T1000 (cell line): ENCODE data around the gene CLDN2.

Experiments
- DNase-seq: peaks from one replicate; lab custom pipeline; 2025; ENCODE audit warnings: mixed read lengths; lab: John Stamatoyannopoulos, UW

Gene CLDN2

DNA sequence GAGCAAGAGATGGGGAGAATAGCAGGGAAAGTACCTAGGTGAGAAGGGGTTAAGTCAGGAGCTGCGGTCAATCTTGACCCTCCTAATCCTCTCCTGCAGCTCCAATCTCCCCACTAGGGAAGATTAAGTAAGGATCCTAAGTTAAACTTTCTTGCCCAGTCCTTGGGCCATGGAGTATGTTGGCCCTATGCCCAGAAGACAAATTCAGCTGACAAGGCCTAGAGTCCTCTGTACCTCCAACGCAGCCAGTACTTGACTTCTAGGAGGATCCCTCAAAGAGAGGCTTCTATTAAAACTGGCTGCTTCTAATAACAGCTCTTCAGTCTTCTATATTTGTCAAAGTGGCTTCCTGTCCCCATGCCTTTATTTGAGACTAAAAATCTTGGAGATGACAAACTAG is 1.4 kb downstream of the CLDN2 start:
- no peak for DNase-seq

DNA sequence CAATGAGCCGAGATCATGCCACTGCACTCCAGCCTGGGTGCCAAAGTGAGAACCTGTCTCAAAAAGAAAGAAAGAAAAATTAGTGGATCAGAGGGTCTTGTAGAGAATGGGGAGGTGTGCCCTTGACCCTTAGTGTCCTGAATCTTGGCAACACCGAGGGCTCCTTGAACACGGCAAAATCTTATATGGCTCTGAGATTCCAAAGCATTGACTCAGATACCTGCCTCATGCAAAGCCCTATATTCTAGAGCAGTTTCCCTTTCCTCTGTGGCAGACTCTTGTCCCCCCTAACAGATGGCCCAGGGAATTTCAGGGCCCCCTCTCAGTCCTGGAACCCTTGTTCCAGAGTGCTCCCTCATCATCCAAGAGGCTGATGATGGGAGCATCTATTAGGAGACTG is 6.8 kb downstream of the CLDN2 start:
- no peak for DNase-seq

DNA sequence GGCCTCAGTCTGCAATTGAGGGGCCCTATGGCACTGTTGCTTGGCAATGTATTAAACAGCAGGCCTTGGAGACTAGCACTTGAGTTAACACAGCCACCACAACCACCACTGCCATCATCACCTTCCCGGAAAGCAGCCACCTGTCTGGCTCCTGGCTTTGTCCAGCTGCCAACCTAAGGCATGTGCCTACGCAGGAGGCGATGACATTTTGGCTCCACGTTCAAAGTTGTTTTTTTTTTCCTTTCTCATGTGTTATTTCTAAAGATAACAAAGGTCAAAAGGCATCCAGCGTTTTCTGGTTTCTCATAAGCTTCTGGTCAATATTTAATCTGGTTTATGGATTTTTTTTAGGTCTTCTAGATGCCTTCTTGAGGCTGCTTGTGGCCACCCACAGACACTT is 7.5 kb downstream of the CLDN2 start:
- no peak for DNase-seq

DNA sequence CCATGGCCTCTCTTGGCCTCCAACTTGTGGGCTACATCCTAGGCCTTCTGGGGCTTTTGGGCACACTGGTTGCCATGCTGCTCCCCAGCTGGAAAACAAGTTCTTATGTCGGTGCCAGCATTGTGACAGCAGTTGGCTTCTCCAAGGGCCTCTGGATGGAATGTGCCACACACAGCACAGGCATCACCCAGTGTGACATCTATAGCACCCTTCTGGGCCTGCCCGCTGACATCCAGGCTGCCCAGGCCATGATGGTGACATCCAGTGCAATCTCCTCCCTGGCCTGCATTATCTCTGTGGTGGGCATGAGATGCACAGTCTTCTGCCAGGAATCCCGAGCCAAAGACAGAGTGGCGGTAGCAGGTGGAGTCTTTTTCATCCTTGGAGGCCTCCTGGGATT is 8.0 kb downstream of the CLDN2 start:
- no peak for DNase-seq

DNA sequence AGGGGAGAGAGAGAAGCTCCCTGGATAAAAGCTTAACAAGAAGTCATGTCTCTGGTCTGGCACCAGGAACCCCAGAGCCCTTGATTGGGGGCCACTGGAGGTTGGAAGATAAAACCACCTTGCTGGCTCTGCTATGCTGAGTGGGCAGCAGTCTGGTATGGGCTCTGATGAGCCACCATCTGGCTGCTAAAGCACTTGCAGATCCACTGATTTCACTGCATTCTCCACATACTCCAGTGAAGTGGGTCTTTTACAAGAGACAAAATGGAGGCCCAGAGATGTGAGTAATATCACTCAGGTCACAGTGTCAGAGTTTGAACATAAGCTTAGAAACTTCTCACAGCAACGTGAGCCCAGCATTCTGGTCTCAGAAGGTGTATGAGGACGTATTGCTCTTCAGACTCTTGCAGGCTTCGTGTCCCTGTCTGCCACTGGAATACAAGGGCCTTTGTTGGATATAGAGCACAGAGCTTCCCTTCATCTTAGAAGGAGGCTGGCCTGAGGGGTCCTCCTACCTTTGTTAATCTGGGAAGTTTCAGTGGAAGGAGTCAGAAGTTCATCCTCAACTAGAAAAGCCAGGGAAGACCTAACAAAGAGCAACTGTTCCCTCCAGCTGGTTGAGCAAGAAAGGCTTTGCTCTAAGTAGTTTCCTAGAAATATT is 11.8 kb downstream of the CLDN2 start:
- no peak for DNase-seq

DNA sequence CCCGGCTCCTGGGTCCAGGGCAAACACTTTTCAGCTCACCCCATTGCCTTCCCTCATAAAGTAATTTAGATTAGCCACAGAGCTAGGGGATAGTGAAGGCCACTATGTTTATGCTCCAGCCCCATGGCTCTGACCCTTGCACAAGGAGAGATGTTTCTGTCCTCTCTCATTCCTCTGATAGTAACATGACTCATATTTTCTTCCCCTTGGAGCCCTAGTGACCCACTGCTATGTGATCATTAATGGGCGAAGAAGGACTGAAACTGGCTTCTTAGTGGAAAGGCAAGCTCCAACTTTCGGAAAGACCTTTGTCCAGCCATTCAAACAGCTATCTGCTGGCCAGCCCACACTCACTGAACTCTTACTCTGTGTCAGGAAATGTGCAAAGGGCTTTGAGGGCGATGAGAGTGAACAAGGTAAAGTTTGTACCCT is 12.3 kb downstream of the CLDN2 start:
- no peak for DNase-seq

DNA sequence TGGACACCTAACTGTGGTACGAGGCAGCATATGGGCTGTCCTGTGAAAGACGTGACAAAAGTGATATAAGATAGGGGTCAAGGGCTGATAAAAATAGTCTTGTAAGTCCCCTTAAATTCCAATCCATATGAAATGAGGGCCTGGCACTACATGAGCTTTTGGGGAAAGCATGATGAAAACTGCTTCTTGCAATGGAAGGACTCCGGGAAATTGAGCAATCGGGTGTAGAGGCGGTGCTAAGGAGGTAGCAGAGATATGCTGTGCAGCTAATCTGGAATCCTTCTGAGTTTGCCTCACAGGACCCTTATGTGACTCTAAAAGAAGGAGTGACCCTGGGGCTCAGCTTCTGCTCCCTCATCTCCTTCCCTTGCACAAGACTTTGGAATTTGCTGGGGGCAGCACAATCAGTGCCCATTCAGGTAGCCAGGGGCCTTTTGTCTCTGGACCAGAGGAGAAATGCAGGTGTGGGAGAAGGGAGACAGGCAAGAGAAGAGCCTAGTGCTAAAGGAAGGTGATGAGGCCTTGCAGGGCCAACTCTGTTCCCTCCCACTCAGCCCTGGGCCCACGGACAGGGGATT is 12.8 kb downstream of the CLDN2 start:
- no peak for DNase-seq

DNA sequence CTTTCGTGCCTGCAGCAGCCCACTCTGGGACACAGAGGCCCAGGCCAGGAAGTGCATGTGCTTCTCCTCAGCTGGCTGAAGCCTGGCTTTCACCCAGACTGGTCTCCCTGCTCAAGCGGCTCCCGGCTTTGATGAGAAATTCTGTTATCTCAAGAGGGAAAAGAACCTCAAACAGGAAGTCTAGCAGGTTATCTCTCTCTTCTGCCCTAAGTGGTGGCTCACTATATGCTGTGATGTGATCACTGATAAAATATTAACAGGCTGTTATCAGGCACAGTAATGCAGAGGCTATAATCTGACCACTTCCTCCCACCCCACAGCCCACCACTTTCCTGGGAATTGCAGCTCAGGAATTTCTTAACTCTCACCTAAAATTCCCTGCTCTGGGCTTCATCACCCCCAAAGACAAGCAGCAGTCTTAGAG is 13.3 kb downstream of the CLDN2 start:
- DNase-seq = no peak

DNA sequence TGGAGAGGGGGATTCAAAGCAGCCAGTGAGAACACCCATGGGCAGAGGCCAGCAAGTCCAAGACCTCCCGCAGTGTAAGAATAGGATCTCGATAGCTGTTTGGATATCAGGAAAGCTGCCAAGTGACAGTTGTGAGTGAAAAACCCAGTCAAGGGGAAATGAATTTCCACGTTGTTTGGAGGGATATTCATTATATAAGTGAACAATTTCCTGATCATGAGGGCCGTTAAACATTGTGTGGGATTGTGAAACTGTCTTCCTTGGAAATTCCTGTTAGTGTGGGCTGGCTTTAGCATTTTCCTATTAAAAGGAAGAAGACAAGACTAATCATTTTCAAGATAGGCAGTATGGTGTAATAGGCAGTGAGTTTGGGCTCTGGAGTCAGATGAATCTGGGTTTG is 15.0 kb downstream of the CLDN2 start:
- DNase-seq = no peak

DNA sequence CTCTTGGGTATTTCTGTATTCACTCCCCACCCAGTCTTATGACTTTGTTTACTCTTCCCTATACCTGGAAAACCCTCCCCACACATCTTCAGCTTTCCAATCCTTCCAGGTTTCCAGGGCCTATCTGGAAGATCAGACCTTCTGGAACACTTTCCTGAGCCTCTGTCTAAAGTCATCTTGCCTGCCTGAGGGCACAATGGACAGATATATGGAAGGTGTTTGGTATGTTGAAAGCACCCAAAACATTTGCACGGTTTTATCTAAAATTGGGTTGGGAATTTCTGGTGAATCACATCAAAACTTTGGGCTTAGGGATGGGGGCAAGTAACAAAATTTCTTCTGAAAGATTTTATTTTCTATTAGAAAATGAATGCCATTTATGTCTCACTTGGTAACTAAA is 16.0 kb downstream of the CLDN2 start:
- no peak for DNase-seq

DNA sequence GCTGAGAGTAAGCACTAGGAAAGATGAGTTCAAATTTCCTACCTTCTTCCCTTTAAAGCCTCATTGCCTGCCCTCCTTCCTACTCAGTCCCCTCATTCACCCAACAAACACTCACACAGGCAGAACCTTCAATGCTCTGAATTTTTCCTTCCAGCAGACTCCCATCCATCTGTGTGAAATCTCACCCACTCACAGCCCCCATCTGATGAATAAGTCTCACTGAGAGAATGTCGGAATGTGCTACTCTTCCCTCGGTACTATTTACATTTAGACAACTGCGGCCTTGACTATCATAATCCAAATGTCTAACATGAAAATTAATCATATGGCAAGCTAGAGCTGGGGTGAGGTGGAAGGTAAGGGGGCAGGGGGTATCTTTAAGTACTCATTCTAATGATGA is 19.4 kb downstream of the CLDN2 start:
- DNase-seq = no peak

DNA sequence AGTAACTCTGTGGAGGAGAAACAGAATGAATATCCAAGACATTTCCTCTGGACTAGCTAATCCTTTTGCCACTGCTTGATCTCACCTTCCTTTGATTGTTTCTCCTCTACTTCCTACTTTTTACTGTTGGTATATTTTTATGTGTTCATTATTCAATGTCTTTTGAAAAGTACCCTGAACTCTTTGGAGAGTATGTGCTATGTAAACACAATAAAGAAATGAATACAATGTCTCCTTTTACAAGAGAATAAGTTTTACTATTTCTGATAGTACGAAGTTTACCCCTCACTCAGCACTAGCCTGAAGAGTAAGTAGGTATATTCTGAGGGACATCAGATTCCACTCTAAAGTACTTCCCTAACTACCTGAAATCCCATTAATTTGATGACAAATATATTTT is 19.9 kb downstream of the CLDN2 start:
- no peak for DNase-seq

DNA sequence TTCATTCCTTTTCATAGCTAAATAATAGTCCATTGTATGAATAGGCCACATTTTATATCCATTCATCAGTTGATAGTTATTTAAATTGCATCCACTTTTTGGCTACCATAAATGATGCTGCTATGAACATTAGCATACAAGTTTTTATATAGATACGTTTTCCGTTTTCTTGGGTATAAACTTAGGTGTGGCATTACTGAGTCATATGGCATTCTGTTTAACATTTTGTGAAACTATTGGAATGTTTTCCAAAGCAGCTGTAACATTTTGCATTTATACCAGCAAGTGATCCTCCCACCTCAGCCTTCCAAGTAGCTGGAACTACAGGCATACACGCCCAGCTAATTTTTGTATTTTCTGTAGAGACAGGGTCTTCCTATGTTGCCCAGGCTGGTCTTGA is 26.3 kb downstream of the CLDN2 start:
- no peak for DNase-seq

DNA sequence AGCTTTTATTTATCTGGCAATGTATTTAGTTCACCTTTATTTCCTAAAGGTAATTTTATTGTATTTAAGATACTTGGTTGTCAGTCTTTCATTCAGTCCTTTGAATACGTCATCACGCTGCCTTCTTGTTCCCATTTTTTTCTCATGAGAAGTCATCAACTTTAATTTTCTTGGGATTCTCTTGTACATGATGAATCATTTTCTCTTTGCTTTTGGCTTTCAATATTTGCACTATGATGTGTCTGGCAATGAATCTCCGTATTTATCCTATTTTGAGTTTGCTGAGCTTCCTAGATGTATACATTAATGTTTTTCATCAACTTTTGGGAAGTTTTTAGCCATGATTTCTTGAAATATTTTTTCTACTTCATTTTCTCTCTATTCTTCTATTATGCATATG is 28.4 kb downstream of the CLDN2 start:
- no peak for DNase-seq

DNA sequence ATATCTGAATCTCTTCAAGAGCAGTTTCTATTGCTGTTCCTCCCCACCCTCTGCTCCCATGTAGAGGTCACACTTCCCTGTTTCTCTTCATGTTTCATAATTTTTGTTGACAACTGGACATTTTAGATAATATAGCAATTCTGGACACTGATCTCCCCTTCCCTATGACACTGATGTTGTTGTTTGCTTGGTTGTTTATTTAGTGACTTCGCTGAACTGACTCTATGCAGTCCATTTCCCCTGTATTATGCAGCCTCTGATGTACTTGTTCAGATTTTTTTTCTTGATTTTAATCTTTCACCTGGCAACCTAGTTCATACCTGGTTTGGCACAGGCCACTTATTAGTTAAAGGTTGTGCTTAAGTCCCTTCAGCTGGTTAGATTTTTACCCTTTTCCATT is 29.2 kb downstream of the CLDN2 start:
- DNase-seq = no peak

DNA sequence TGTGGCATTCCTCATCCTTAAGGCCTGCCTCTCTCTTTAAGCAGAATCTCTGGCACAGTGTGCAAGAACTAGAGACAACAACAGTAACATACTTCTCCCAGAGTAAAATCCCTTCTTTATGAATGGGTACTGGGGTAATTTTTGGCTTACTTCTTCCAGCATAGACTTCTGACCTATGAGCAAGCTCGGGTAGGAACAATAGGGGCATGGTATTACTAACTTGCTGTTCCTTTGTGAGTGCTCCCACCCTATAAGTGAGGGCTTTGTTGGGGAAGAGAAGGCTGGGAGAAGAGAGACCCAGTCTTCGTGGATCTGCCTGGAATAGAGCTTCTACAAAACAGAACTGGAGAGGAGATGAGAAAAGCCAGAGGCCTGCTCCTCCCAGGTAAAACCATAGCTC is 30.2 kb downstream of the CLDN2 start:
- DNase-seq = no peak

DNA sequence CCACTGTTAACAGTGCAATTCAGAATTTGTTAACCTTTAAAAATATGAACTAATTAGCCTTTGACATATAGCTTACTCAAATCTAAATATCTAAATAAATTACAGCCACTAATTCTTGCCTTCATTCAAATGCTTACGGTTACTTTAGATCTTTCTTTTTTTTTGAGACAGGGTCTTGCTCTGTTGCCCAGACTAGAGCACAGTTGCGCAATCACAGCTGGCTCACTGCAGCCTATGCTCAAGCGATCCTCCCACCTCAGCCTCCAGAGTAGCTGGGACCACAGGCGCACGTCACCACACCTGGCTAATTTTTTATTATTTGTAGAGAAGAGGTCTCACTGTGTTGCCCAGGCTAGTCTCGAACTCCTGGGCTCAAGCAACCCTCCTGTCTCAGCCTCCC is 31.0 kb downstream of the CLDN2 start:
- DNase-seq = no peak

DNA sequence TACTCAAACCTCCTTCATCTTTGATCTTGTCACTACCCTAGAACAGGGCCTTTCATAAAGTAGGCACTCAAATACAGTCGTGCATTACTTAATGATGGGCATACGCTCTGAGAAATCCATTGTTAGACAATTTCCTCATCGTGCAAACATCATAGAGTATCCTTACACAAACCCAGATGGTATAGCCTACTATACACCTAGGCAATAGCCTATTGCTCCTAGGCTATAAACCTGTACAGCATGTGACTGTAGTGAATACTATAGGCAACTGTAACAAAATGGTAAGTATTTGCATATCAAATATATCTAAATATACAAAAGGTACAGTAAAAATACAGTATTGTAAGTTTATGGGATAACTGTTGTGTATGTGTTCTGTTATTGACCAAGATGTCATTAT is 31.9 kb downstream of the CLDN2 start:
- DNase-seq = no peak

DNA sequence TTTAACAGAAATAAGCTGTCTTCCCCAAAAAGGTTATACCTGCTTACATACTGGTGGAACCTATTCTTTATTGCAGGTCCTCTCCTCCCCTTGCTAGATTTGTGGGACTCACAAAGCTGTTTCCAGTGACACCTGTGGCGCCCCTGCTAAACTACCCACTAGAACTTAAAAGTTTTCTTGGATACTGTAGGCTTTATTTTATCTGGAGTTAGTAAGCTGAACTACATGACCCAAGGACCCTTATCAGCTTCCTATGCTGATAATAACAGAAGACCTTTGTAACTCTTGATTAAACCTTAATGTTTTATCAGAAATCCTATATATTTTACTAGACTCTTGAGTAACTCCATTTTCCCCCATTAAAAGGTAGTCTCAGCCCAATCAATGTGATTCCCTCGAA is 32.3 kb downstream of the CLDN2 start:
- no peak for DNase-seq

DNA sequence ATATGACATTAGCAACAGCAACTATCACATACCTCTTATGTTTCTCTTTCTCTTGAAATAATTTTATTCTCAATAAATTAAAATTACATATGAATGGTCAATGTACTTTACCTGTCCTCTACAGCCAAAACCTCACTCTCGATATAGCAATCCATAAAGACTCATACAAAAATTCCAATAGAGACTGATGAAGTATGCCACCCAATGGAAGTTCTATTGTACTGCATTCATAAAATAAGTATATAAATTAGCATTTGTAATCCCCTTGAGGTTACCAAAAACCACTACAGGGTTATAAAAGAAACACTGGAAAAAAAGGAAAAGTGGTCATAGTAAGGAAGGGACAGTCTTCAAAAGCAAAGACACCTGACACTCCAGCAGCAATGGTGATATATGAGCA is 32.8 kb downstream of the CLDN2 start:
- no peak for DNase-seq

DNA sequence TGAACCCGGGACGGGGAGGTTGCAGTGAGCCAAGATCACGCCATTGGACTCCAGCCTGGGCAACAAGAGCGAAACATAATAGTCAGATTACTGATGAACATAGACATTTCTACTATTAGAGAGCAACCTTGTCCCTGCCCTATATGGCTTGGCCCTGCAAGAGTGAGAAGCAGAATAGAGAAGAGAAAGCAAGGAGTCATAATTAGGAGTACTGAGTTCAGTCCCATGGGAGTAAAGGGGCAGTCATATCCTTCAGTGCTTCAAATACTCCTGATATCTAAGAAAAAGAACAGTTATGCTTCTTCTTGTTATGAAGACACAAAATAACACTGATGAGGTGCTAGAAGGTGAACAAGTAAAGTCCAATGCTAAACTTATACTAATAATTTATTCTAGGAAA is 33.8 kb downstream of the CLDN2 start:
- DNase-seq = no peak

DNA sequence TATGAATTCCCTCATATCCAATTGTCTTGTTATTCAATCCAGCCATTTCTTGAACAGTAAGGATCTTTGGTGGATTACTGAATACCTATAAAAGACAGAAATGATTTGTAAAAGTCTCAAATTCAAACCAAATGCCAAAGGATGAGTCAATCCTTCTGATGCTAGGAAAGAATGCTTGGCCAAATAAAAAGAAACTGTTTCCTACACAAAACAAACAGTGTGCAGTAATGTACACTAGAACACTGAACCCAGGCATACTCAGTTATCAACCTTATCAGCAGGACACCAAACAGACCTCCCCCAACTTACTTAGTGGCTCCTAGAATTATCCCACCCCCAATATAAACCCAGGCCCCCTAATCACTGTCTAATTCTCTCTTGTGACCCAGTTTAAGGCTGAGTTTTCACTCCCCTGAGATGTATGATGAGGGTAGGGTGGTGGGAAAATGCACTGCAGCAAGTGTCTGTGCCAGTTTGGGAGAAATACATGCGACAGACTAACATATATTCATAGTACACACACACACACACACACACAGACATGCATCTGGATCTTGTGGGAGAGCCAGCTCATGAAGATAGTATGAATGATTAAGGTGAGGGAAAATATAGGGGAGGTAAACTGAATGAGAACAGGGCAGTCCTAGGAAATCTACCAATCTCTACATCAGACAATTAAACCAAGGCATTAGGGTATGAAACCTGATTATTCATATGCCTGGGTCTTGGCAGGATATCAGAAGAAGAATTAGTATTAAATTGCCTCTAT is 35.0 kb downstream of the CLDN2 start:
- no peak for DNase-seq

DNA sequence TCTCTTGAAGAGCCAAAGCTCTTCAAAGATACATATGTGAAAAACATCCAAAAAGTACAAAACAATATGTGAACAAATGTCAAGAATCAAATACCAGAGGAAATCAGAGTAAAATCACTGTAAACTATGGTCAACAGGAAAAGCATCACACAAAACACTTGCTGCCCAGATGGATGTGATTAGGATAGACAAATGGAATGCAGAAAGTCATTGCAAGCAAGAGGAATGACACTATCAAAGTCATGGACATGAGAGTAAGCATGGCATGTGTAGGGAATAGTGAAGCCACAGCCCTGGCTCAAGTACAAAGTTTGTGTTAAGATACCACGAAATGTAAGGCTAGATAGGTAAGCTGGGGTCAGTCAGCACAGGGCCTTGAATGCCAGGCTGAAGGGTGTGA is 37.7 kb downstream of the CLDN2 start:
- no peak for DNase-seq

DNA sequence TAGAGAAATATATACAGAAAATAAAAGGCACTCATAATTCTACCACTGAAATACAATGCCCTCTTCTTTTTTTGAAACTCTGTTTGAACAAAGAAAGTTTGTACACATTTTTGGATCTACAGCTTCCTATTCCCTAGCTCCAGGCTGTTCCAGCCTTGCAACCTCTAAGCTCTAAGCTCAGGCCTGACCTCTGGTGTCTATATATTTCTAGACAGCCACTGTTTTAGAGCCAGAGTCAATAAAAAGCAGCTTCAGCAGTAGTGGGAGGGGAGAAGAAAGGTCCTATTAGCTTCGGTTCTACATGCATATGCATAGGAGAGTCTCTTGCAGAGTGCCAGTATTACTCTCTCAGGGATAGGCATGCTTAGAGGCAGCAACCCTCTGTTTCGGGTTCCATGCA is 39.7 kb downstream of the CLDN2 start:
- DNase-seq = no peak
